ENCODE results near the gene COL21A1. TPM values are rescaled to one million over a fixed set of nuclear protein-coding genes. Genes with fewer than 3 reads are reported as not detected.

The COL21A1 gene
- total RNA-seq, 1 donor, result under 0.01 TPM

GRCh38 chr6:56227071-56227879 is 20.1 kb downstream of the COL21A1 start:
- DNase-seq (ENCODE audit: low read depth), result peak; percentile 87
- no peak for TF ChIP-seq CTCF (IDR thresholded peaks at IDR 0.05; ENCODE audit: insufficient read depth, low read depth, low read length)
- H3K4me3 ChIP-seq (ENCODE audit: low read depth, low read length), result no peak overlapping the region

DNA sequence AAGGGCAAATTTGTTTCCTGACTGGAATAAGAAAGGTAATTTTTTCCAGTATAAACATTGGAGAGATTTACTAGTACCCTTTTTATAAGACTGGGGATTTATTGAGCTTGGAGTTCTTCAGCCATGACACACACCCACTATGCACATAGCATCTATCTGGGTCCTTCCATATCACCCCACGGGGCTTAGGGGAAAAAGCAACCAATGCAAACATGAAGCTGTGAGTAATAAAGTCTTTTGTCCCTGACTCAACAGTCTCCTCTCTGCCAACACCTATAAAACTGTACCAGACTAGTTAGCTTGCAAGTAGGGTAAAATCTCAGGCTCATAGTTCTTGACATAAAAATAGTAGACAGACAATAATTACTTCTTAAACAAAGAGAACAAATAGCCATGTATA is 23.4 kb downstream of the COL21A1 start:
- H3K4me3 ChIP-seq (ENCODE audit: low read depth, low read length), result no peak overlapping the region
- DNase-seq (ENCODE audit: low read depth), result peak; percentile 64
- TF ChIP-seq CTCF (IDR thresholded peaks at IDR 0.05; ENCODE audit: insufficient read depth, low read depth, low read length), result no peak

DNA sequence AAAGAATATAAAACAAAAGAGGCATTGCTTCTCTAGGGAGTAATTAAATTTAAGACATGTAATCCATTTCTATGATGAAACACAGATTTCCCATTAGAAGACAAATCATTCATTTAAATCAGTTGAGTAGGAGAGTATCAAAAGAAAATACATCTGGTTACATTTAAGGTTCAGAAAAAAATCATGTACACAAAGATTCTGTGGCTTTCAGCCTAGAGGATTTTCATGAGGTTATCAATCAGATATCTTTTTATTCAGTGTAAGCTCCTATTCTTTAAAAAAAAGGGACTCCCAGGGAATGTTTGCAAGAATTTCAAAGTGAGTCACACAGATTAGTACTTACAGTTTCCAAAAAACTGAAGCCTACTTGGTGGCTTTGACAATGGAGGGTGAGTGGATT is 24.9 kb downstream of the COL21A1 start:
- no peak for TF ChIP-seq CTCF (IDR thresholded peaks at IDR 0.05; ENCODE audit: insufficient read depth, low read depth, low read length)
- no peak overlapping the region for H3K4me3 ChIP-seq (ENCODE audit: low read depth, low read length)
- peak; percentile 60 for DNase-seq (ENCODE audit: low read depth)

DNA sequence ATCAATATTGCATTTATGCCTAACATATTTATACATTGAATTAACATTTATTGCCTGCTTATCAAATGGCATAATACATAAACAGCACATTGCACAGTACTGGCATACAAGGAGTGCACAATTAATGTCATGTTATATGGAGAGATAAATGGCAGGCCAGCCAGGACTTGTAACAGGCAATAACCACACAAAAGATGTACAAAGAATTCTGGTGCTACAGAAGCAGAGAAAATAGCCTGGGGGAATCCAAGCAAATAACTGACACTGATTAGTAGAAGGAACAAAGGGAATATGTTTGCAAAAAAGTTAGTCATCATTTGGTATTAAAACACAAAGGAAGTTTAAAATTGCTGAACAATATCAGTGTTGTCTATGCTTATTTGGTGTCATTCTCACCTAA is 27.3 kb downstream of the COL21A1 start:
- TF ChIP-seq CTCF (IDR thresholded peaks at IDR 0.05; ENCODE audit: insufficient read depth, low read depth, low read length), result no peak
- H3K4me3 ChIP-seq (ENCODE audit: low read depth, low read length), result no peak overlapping the region
- no peak for DNase-seq (ENCODE audit: low read depth)

DNA sequence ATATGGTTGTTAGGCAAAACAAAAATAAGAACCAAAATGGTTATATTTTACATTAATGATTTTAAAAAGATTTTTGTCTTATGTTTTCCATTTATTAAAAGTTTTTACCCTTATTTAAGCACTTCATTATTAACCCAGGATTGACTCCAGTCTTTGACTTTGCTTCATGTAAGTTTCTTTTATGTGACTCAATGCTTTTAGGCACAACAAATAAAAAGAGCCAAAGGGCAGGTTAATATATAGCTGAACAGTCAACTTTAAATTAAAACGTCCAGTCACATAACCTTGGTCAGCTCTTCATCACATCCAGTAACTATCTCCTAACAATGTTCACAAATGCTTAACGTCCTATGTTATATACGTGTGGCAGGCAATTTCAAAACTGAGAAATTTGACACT is 32.7 kb downstream of the COL21A1 start:
- DNase-seq (ENCODE audit: low read depth), result no peak
- no peak overlapping the region for H3K4me3 ChIP-seq (ENCODE audit: low read depth, low read length)
- no peak for TF ChIP-seq CTCF (IDR thresholded peaks at IDR 0.05; ENCODE audit: insufficient read depth, low read depth, low read length)

DNA sequence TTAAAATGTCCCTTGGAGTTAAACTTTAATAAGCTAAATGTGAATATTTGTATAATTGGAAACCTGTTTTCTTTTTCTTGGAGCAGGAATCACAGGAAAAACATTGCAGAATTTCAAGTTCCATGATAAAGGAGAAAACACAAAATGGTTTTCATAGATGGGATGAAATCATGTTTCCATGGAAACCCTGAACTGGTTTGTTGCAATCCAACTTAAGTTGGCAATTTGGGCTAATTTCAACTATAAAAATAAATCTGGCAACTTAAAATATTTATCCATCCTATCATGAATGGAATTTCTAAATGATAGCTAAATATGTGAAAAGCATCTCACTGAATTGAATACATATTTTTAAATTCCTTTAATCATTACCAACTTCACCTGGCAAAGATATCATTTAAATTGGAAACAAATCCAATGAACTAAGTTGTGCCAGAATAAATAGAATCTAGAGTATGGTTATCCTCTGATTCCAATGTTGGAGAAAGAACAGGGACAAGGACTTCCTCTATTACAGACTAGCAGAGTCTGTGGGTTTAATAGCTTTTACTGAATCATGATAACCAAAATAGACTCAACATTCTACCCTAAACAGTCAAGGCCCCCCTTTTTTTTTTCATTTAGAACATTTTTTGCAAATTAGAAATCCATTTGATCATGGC is 33.2 kb downstream of the COL21A1 start:
- TF ChIP-seq CTCF (IDR thresholded peaks at IDR 0.05; ENCODE audit: insufficient read depth, low read depth, low read length), result no peak
- H3K4me3 ChIP-seq (ENCODE audit: low read depth, low read length), result no peak overlapping the region
- no peak for DNase-seq (ENCODE audit: low read depth)
